Measurements from ENCODE around the gene CYP17A1.

CYP17A1 gene

DNA sequence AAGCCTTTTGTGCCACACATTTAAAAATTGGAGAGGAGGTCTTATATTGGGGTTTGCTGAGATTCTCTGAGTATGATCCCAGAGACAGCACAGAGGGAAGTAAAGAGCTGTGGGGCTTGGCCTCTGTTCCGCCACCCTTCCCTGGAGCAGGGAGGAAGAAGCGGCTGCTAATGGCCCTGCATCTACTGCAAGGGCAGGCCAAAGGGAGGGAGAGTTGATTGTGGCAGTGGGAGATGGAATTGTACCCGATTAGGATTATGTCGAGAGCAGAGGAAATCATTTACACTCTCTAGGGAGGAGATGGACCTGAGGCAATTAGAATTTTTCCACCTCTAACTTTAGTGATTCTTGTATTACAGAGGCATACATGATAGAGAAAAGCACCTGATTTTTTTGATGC is 28.8 kb downstream of the CYP17A1 start:
- DNase-seq (ENCODE audit: low read depth, low spot score): no peak

GRCh38 chr10:102804382-102805055 is 32.7 kb downstream of the CYP17A1 start:
- DNase-seq (ENCODE audit: low read depth, low spot score): no peak

- DNase-seq (ENCODE audit: low read depth, low spot score): no peak
Measured at GRCh38 chr10:102802920-102803534, 34.2 kb downstream of the CYP17A1 start.

- no peak for DNase-seq (ENCODE audit: low read depth, low spot score)
Measured at GRCh38 chr10:102801978-102802377, 35.2 kb downstream of the CYP17A1 start.

- DNase-seq (ENCODE audit: low read depth, low spot score): no peak
Measured at GRCh38 chr10:102801496-102801895, 35.7 kb downstream of the CYP17A1 start.

DNA sequence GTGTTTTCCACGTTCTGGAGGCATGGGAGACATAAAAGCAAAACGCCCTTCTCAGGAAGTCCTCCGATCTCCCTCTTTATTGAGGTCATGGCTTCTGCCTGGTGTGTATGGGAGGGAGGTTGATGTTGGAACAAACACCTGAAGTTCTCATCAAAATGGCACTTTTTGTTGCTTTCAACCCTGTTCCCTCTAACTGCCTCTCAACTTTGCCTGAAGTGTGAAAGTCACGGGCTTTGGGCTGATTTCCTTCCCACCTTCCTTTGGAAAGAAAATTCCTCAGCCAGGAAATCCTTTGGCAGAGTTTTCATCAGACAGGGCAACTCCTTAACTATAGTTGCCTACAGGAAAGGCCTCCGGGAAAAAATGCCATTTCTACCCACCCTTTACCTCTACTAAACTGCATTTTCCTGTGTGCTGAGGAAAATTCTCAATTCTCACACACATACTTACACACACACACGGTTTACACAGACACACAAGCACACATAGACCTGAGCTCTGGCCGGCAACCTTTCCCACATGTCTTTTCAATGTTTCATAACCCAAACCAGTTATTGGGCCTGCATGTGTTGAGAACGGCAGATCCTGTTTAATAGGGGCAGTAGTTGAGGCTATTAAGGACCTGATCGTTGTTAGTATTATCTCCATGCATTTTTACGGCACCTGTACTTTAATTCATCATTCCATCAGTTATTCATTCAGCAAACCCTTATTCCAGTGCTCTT is 36.4 kb downstream of the CYP17A1 start:
- DNase-seq (ENCODE audit: low read depth, low spot score): no peak

- no peak for DNase-seq (ENCODE audit: low read depth, low spot score)
Measured at GRCh38 chr10:102799691-102800471, 37.3 kb downstream of the CYP17A1 start.

DNA sequence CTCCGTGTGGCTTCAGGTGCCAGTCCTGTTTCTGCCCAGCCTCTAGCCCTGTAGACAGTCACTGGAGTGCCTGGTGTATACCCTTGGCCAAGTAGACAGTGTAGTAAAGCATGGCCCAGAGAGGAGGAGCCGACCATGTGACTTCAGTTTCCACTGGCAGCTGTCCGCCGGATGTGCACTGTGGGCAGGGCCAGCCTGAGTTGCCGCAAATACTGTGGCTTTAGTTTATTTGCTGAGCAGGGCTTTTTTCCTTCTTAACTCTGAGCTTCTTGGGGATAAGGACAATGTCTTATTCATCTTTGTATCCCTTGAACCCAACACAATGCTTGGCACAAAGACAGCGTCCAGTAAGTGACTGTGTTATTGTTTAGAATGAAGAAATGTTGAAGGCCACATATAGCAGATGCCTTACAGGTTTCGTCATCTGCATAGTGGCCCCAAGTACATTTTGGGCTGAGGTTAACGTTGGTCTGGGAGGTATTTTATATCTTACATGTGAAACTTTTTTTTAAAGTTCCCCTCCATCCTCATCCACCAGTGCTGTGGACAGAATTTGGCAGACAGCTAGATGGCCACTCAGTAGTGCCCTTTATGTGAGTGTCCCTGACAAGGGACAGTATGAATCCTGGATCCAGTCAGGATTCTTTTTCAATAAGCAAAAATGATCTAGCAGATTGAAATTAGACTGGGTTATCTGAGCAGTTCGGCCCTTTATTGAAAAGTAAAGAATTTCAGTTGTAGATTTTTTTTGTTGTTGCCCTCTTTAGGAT is 40.6 kb downstream of the CYP17A1 start:
- no peak for DNase-seq (ENCODE audit: low read depth, low spot score)

- no peak for DNase-seq (ENCODE audit: low read depth, low spot score)
Measured at GRCh38 chr10:102795453-102796406, 41.5 kb downstream of the CYP17A1 start.

- no peak for DNase-seq (ENCODE audit: low read depth, low spot score)
Measured at GRCh38 chr10:102791754-102792395, 45.3 kb downstream of the CYP17A1 start.

DNA sequence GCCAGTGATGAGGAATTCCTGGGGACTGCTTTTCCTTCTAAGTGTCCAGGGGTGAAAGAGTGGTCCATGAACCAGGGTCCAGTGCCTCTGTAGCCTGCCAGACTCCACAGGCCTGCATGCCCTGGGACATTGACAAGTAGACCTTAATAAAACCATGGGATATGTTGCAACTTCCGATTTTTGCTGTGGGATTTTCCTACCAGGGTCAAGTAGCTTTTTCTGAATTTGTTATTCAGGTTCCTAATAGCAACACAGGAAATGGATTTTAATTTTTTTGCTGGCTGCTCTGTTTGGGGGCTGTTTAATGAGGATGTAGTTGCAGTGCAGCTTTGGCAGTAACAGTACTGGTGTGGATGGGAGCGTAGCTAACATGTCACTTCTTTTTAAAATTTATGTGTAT is 51.4 kb downstream of the CYP17A1 start:
- DNase-seq (ENCODE audit: low read depth, low spot score): no peak

DNA sequence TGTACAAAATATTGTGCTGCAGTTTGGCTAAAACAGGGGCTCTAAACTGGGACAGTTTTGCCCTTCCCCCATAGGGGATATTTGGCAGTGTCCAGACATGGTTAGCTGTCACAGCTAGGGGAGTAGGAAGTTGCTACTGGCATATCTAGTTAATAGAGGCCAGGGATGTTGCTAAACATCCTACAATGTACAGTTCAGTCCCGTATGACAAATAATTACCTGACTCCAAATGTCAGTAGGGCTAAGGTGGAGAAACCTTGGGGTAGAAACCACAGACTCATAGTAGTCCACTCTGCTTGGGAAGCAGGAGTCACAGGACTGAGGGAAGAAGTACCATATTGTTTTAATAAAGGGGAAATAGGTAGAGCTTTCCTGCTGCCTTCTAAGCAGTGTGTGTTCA is 53.6 kb downstream of the CYP17A1 start:
- no peak for DNase-seq (ENCODE audit: low read depth, low spot score)

GRCh38 chr10:102782673-102783551 is 54.3 kb downstream of the CYP17A1 start:
- DNase-seq (ENCODE audit: low read depth, low spot score): no peak

GRCh38 chr10:102781921-102782557 is 55.2 kb downstream of the CYP17A1 start:
- no peak for DNase-seq (ENCODE audit: low read depth, low spot score)

DNA sequence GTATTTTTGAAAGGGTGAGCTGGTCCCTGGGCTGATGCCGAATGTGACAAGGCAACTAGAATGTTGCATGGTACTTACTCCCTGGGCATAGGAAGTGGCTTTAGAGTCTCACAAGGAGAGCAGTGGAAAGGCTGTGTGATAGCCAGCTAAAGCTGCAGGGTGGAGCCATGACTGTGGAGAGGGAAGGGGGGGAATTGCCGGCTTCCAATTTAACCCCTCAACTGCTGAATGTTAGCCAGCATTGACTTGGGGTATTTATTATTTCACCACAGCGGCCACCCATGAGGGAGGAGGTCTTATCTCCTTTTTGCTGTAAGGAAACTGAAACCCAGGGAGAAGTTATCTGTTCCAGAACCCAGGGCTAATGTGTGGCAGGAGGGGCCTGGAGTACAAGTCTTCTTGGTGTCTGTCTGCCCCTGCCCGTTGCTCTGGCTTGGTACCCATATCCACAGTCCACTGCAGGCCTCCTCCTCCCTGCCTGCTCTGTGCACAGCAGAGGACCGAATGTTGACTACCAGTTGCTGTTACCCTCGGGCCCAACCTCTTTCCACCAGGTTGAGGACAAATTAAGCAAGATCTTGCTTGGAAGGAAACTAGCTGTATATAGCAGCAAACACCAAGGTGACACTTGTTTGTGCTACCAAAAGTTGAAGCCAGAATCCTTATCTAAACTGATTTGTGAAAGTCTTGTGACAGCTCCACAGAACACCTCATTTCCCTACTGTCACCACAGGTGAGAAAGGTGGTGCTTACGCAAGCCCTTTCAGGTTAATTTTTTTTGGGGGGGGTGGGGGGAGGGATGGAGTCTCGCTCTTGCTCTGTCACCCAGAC is 55.9 kb downstream of the CYP17A1 start:
- no peak for DNase-seq (ENCODE audit: low read depth, low spot score)
